GM18511 (cell line): ENCODE measurements around the gene NEUROG3.
"Not testable (repeated sequence)": the region's sequence is repeated elsewhere in the genome, so short reads cannot be mapped to it uniquely, and the experiment has no call there.

Source experiments
- ATAC-seq: cut with Tn5 transposase; IDR thresholded peaks from one replicate; pipeline ENCODE4 v1.9.1; 2021; ENCODE audit warnings: mild to moderate bottlenecking, moderate library complexity; ENCODE audit not compliant: unreplicated experiment

Gene NEUROG3

GRCh38 chr10:69572159-69573055 is 815 bp downstream of the NEUROG3 start:
- peak; percentile 12 for ATAC-seq

- ATAC-seq: no peak
Observed at GRCh38 chr10:69571618-69572158, 1.5 kb downstream of the NEUROG3 start.

GRCh38 chr10:69570050-69570816 is 3.0 kb downstream of the NEUROG3 start:
- ATAC-seq: no peak

GRCh38 chr10:69569396-69569934 is 3.8 kb downstream of the NEUROG3 start:
- no peak for ATAC-seq

GRCh38 chr10:69568472-69569395 is 4.5 kb downstream of the NEUROG3 start:
- ATAC-seq: no peak

GRCh38 chr10:69567920-69568319 is 5.3 kb downstream of the NEUROG3 start:
- ATAC-seq: no peak

GRCh38 chr10:69562731-69563254 is 10.4 kb downstream of the NEUROG3 start:
- ATAC-seq: no peak

GRCh38 chr10:69559525-69559924 is 13.7 kb downstream of the NEUROG3 start:
- no peak for ATAC-seq

GRCh38 chr10:69558559-69558958 is 14.7 kb downstream of the NEUROG3 start:
- no peak for ATAC-seq

GRCh38 chr10:69554611-69555010 is 18.6 kb downstream of the NEUROG3 start:
- ATAC-seq: no peak

- ATAC-seq: no peak
Observed at GRCh38 chr10:69553328-69553727, 19.9 kb downstream of the NEUROG3 start.

- ATAC-seq: no peak
Observed at GRCh38 chr10:69552268-69552667, 21.0 kb downstream of the NEUROG3 start.

- ATAC-seq: no peak
Observed at GRCh38 chr10:69549959-69550358, 23.3 kb downstream of the NEUROG3 start.

- ATAC-seq: no peak
Observed at GRCh38 chr10:69541463-69541862, 31.8 kb downstream of the NEUROG3 start.

- ATAC-seq: no peak
Observed at GRCh38 chr10:69538461-69538860, 34.8 kb downstream of the NEUROG3 start.

- no peak for ATAC-seq
Observed at GRCh38 chr10:69537449-69537848, 35.8 kb downstream of the NEUROG3 start.

- not testable (repeated sequence) for ATAC-seq
Observed at GRCh38 chr10:69536521-69536920, 36.7 kb downstream of the NEUROG3 start.

- no peak for ATAC-seq
Observed at GRCh38 chr10:69533658-69534057, 39.6 kb downstream of the NEUROG3 start.

GRCh38 chr10:69527961-69528360 is 45.3 kb downstream of the NEUROG3 start:
- ATAC-seq: no peak
